Calu3 (cell line): ENCODE measurements around the gene TRIM46. TPM values are rescaled to one million over a fixed set of nuclear protein-coding genes. Genes with fewer than 3 reads are reported as not detected.

ENCODE experiments used
- BruUV-seq: library from RNA; stranded (reverse); fragments of 400-500 nt; replicated peaks from 2 replicates; lab custom pipeline; 2021; lab: Mats Ljungman, UMichigan
- CTCF ChIA-PET: fragments of 300-600 bp; sonication (Branson Sonifier 250); formaldehyde crosslinking; loops from one replicate; lab custom pipeline; 2022; ENCODE audit warnings: antibody characterized with exemption; lab: Charles Lee
- DNase-seq: peaks from one replicate; pipeline ENCODE4 v3.0.0; 2022
- H3K27ac Mint-ChIP-seq: one replicate; pipeline ENCODE4 v1.8.0; 2022; ENCODE audit warnings: mixed read lengths; ENCODE audit not compliant: unreplicated experiment
- H3K27me3 Mint-ChIP-seq: one replicate; pipeline ENCODE4 v1.8.0; 2022; ENCODE audit warnings: mixed read lengths; ENCODE audit not compliant: unreplicated experiment
- H3K36me3 Mint-ChIP-seq: one replicate; pipeline ENCODE4 v1.8.0; 2022; ENCODE audit warnings: mild to moderate bottlenecking, moderate library complexity, mixed read lengths; ENCODE audit not compliant: insufficient read depth, unreplicated experiment
- H3K4me1 Mint-ChIP-seq: one replicate; pipeline ENCODE4 v1.8.0; 2022; ENCODE audit warnings: mild to moderate bottlenecking, low read depth, mixed read lengths; ENCODE audit not compliant: unreplicated experiment
- H3K4me3 Mint-ChIP-seq: one replicate; pipeline ENCODE4 v1.8.0; 2022; ENCODE audit warnings: mild to moderate bottlenecking, low read depth, moderate library complexity, mixed read lengths; ENCODE audit not compliant: unreplicated experiment
- H3K9me3 Mint-ChIP-seq: one replicate; pipeline ENCODE4 v1.8.0; 2022; ENCODE audit warnings: low read depth, mixed read lengths; ENCODE audit not compliant: unreplicated experiment
- intact Hi-C: fragments of 100-400 bp; cut with micrococcal nuclease; formaldehyde crosslinking; loops from one replicate; pipeline ENCODE4 v1.10.0; 2022; ENCODE audit not compliant: unreplicated experiment
- total RNA-seq: library from RNA; stranded (reverse); gene quantifications from 2 replicates; pipeline ENCODE4 v1.2.3, GENCODE V29; 2022
- TF ChIP-seq, protein P1 (sequence below): fragments of 200-600 bp; IDR thresholded peaks from one replicate; pipeline ENCODE4 v1.8.0; 2022; ENCODE audit warnings: antibody characterized with exemption; ENCODE audit not compliant: unreplicated experiment

The TRIM46 gene
- total RNA-seq, 1 experiment from 2014 or later = 1.1 TPM

DNA sequence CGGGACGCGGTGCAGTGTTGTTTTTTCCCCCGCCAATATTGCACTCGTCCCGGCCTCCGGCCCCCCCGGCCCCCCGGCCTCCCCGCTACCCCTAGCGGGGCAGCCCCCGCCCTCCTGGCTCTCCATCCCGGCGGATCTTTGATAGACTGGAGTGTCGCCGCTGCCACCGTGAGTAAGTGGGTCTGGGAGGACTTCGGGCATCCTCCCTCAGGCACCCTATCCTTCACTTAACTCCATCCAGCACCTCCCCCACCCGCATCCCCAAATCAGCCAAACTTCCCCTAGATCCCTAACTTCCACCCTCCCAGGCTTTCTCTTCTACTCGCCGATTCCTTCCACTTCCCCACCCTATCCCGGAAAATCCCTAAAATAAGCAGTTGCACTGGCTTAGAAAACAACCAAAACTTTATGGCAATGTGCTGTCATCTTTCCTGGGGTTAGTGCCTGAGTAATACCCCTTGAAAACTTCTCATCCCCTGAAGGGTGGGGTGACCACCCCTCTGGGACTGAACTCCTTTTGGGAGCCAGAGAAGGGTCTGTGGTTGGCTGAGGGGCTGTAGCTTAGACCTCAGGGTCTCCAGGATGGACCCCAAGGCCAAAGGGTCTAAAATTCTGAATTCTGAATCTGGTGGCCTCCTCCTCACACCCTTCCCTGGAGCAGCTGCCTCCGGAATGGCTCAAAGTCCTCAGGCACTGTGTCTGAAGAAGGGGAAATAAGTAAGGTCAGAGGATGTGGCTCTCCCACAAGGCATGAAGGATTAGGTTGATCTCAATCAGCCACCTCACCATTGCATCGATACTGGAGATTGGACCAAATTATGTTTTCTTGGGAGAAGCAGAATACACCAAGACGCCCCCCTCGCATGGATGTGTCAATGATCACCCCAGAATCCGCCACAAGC lies 21.8 kb downstream of the TRIM46 start:
- CTCF ChIA-PET = interaction anchor here (0.6 to 2.6 kb wide), 4 partner anchors 8 to 21 kb away, joined by 3 to 20 read pairs (median 7); partner anchors contain the start of gene TRIM46
- peaks cover 38% of the 10 kb centered on the region for H3K36me3 Mint-ChIP-seq
- peak overlapping the region; percentile 79 for H3K4me3 Mint-ChIP-seq
- TSS peak; percentile 75 for BruUV-seq
- no peak for DNase-seq
- H3K9me3 Mint-ChIP-seq = no peaks in the 10 kb centered on the region
- H3K4me1 Mint-ChIP-seq = peaks cover 26% of the 10 kb centered on the region
- peaks cover 45% of the 10 kb centered on the region for H3K27me3 Mint-ChIP-seq
- peak overlapping the region; percentile 76 for H3K27ac Mint-ChIP-seq
- intact Hi-C loops = no loop called here
- TF ChIP-seq, protein P1, sequence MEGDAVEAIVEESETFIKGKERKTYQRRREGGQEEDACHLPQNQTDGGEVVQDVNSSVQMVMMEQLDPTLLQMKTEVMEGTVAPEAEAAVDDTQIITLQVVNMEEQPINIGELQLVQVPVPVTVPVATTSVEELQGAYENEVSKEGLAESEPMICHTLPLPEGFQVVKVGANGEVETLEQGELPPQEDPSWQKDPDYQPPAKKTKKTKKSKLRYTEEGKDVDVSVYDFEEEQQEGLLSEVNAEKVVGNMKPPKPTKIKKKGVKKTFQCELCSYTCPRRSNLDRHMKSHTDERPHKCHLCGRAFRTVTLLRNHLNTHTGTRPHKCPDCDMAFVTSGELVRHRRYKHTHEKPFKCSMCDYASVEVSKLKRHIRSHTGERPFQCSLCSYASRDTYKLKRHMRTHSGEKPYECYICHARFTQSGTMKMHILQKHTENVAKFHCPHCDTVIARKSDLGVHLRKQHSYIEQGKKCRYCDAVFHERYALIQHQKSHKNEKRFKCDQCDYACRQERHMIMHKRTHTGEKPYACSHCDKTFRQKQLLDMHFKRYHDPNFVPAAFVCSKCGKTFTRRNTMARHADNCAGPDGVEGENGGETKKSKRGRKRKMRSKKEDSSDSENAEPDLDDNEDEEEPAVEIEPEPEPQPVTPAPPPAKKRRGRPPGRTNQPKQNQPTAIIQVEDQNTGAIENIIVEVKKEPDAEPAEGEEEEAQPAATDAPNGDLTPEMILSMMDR = no peak

DNA sequence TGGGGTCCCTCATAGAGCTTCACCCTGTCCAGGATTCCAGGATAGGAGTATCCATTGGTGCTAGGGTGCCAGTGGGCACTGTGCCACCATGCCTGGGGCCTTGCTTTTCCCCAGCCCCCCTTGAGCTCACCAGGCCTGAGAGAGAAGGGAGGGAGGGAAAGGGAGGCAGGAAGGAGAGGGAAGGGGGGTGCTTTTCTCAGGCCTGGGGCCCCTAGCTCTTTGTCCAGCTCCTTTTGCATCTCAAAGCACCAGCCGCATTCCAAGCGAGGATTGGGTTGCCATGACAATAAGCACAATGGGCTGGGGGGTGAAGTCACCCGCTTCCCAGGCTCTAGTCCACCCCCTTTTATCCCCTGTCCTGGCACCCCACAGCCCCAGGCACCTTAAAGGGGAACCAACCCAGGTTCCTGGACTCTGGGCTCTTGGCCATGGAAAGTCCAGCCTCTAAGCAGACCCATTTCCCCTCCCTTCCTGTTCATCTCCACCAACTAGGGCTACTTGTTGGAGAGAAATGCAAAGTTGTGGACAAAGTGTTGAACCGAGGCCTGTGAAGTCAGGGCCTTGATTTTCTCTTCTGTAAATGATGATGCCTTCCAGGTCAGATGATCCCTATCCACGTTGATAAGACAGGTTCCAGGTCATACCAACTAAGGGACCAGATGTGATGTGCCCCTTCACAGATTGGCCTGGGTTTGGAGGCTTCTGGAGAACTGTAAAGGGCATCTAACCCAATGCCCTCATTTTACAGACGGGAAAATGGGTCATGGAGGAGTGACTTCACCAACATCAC lies 22.6 kb downstream of the TRIM46 start:
- CTCF ChIA-PET = no interaction called here
- Mint-ChIP-seq H3K36me3 (peaks cover 39% of the 10 kb centered on the region), H3K9me3 (no peaks in the 10 kb centered on the region), H3K4me1 (peaks cover 26% of the 10 kb centered on the region), H3K27me3 (peaks cover 45% of the 10 kb centered on the region), H3K4me3 (no peak overlapping the region), H3K27ac (no peak overlapping the region)
- TF ChIP-seq, protein P1 = no peak
- intact Hi-C loops = no loop called here
- no TSS peak for BruUV-seq
- DNase-seq = no peak

DNA sequence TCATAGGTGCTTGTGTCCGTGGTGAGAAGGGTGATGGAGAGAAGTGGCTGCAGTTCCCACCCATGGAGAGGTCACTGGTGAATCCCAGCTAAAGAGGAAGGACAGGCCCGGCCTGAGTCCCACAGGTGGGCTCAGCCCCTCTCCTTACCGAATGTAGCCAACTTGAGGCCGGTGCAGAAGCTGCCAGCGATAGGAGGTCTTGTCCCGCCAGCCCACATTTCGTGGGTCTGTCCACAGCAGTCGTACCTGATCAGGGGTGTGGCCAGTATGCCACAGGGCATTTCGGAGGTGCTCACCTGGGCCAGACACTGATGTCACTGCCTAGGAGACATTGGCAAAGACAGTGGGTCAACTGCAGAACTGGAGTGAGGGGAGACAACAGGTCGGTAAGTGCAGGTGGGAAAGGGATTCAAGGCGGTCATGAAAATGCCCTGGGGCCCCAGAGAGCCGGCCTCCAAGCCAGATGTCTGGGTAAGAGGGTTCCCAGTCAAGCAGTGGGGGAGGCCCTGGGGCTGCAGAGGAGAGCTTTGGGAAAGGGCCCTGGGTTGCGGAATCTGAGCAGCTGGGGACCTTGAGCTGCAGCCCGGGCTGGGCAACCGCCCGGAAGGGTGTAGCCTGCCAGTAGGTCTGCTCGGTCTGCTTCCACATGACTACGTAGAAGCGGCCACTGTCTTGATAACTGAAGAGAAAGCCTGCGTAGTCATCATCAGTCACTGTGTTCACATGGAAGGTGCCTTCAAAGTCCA lies 23.4 kb downstream of the TRIM46 start:
- BruUV-seq = no TSS peak

More for the DNA sequence above, 23.4 kb downstream of the TRIM46 start:
- Mint-ChIP-seq H3K27me3 (peaks cover 39% of the 10 kb centered on the region), H3K9me3 (no peaks in the 10 kb centered on the region), H3K36me3 (peaks cover 39% of the 10 kb centered on the region), H3K4me1 (peaks cover 26% of the 10 kb centered on the region), H3K27ac (no peak overlapping the region), H3K4me3 (no peak overlapping the region)
- intact Hi-C loops = no loop called here
- TF ChIP-seq, protein P1 = no peak
- no peak for DNase-seq
- CTCF ChIA-PET = no interaction called here
